Measurements from ENCODE around the gene MROH2A.

Gene MROH2A

DNA sequence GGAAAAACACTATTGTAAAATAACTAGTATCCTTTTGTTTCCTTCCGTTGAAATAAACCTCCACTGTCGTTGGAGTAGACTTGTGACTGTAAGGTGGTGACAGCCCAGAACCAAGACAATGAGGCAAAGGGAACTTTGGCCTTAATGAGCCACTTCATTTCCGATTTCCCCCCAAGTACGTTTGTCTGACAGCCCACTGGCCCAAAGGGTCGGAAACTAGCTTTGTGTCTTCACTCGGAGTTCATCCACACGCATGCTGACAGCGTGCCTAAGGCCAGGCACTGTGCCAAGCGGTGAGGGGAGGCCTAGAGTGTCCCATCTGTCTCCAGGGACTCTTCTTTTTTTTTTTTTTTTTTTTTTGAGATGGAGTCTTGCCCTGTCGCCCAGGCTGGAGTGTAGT lies 55.2 kb downstream of the MROH2A start:
- no peak for DNase-seq (ENCODE audit: low read depth in 2 of 2, low spot score in 1 of 2)

DNA sequence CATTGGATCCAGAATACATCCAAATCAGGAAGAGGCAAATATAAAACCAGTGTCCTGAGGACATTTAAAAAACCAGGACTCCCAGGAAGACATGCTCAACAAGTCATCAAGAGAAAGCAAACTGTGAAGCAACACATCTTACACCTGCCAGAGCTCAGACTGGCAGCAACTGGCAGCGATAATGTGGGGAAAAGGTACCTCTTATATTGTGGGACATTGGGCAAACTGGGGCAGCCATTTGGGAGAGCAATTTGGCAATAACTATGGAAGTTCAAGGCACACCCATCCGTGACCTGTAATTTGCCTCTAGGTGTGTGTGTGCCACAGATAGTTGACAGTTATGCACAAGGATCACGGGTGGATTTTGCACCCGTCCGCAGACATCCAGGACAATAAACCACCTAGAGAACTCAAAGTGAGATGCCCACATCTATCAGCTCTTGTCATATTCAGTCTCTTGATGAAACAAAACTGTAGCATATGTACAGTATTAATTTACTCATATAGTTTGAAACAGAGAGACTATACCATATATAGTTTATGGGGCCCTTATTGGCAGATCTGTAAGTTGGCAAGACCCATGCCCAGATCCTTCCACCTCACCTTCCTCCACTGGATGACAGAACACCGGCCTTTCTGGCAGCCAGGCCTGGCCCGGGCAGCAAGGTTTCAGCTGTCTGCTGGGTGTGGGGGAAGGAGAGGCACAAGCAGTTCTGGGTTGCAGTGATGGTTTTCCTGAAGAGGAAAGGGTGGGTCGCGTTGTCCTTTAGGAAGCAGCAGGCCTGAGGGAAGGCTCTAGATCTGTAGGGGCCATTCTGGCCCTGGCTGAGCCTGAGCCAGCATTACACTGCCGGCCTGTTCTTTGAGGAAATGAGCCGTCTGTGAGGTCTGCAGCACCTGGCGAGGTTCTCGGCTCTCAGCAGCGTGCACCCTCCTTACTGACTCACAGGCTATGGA lies 57.4 kb downstream of the MROH2A start:
- DNase-seq (ENCODE audit: low read depth in 2 of 2, low spot score in 1 of 2), result no peak

DNA sequence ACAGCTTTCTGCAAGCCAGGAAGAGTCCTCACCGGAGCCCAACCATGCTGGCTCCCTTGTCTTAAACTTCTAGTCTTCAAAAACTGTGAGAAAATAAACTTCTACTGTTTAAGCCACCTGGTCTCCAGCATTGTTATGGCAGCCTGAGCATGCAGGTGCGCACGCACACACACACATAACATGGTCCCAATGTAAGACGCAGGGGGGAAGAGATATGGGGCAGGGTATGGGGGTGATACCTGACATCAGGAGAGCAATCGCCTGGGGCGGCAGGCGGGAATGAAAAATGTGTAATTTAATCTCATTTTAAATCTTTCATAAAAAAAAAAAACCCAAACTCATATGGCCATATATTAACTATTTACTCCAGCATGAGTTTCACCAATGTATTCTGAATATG lies 58.2 kb downstream of the MROH2A start:
- DNase-seq (ENCODE audit: low read depth in 2 of 2, low spot score in 1 of 2), result no peak

DNA sequence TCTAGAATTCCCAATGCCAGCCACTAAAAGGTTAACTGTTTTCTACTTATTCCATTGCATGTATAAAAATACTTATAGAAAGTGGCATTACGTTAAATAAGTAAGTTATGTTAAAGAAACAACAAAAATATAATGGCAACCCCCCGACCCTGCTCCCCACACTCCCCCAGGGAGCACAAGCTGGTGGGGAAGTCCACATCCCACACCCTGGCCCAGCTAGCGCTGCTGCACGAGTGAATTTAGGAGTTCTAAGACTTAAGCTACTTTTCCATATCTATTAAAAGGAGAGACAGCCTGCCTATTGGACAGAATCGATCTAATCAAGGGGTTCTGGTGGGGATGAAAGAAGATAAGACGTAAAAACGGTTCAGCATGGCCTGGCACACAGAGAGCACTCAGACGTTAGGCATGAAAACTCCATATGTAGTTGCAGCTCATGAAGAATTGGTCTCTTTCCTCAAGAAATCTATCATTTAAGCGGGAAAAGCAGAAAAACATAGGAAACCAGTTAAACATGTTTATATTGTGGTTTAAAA lies 59.6 kb downstream of the MROH2A start:
- no peak for DNase-seq (ENCODE audit: low read depth in 2 of 2, low spot score in 1 of 2)

DNA sequence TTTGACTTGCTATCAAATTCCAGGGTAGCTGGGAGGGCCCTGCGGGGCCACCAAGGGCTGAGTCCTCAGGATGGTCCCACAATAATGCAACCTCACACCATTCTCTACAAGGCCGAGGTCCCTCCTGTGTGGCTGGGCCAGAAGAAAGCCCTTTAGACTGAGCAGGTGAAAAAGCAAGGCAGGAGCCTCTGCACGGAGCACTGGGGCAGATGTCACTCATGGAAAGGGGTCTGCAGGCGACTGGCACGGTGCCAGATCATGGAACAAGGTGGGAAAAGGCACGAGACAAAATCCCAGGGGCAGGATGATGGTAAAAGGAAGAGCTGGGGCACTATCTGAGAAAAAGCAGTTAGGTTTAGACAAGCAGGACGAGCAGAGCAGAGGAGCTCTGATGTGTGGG lies 60.1 kb downstream of the MROH2A start:
- no peak for DNase-seq (ENCODE audit: low read depth in 2 of 2, low spot score in 1 of 2)

DNA sequence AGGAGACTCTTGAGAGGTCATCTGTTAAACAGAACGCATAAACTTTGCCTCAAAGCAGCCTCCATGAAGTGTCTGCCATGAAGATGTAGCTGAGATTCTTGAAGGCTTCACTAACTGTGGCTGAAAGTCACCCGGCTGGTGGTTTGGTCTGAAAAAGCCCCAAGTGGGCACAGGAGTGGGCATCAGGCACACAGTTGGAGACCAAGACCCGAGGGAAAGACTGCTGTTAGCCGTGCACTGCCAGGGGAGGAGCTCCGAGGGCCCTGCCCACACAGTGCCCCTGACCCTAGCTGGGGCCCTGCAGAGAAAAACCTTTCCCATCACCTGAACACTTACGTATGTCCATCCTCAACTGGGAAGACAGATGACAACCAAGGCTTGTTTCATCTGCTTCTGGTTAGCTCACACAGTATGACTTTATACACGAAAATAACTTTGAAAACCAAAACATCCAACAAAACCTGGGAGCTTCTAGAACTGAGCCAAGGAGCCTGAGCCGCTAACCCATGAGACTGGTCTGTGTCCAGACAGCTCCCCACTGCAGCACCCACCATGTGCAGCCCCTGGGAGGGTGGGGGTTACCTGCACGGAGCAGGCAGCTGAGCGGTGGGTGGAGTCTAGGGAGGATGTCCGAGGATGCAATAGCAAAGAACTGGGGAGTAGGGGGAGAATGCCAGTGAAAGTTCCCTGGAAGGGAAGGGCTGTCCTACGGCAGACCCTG lies 60.8 kb downstream of the MROH2A start:
- DNase-seq (ENCODE audit: low read depth in 2 of 2, low spot score in 1 of 2), result no peak

DNA sequence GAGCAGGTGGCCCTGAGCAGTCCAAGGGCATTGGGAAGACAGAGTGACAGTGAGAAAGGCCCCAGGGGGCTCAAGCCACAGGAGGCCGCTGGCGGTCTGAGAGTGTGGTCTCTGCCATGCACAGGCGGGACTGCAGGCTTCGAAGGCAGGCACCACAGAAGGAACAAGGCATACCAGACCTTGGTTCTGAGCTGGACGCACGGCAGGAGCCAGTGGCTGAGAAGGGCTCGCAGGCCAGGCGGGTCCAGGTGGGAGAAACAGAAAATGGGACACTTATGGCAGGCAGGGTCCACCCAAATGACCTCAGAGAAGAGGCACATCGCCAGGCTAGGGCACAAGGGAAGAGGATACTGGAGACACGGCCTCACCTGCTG lies 61.3 kb downstream of the MROH2A start:
- DNase-seq (ENCODE audit: low read depth in 2 of 2, low spot score in 1 of 2), result no peak

DNA sequence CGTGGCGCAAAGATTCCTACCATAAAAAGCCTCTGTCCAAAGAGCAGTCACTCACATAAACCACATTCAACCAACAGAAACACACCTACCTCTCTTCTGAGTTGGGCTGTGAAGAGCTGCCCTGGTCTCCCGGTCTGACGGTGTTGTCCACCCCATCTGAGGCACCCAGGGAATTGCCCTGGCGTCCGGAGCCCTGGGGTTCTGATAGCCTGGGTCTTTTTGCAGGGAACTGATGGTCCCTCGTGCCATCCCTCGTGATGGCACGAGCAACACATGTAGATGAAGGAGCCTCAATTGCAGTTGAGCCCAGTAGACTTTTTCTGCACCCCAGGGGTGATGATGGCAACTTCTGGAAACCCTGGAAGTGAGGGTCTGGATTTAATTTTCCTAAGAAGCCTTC lies 62.4 kb downstream of the MROH2A start:
- no peak for DNase-seq (ENCODE audit: low read depth in 2 of 2, low spot score in 1 of 2)

DNA sequence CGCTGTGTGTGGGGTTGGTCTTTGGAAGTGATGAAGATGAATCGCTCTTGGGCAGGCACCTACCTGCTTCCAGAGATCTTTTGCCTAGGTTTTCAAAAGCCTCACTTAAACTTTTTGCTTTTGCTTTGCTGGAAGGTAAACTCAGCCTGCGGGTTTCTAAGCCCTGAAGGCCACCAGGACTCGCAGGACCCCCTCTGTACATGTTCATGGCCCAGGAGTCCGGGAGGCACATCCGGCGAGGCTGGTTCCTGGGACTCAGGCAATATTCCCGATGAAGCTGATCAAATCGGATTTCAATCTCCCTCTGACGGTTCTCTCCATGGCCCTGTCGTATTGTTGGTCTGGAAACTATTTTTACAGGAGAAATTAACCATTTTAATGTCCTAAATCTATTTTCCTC lies 63.1 kb downstream of the MROH2A start:
- DNase-seq (ENCODE audit: low read depth in 2 of 2, low spot score in 1 of 2), result no peak

DNA sequence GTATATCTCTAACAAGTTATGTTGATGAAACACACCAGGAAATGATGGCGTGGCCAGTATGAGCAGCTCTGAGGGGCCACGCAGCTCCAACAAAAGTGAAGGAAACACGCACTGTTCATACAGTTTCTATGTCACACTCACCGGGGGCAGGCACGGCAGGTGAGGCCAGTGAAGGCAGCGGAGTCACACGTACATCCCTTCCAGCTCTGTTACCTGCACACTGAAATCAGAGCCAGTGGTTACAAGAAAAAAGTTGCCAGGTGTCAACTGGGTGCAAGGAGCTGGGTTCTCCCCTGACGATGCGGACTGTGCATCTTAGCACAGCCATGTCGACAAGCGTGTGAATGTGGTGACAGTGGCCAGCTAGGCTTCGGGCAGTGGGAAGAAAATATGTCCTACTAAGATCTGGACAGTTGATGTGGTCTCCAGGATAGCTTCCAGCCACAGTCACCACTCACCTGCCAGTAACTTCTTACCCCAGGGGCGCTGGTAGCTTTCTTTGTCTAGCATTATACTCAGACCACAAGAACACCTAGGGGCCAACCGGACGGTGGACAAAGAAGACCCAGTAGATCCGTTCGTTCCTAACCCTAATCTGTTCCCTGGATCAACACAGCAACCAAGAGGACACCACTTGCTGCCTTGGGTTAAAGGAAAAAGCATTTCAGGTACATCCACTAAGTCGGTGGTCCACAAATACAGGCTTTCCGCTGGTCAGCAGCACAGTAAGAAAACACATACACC lies 66.1 kb downstream of the MROH2A start:
- DNase-seq (ENCODE audit: low read depth in 2 of 2, low spot score in 1 of 2), result no peak

DNA sequence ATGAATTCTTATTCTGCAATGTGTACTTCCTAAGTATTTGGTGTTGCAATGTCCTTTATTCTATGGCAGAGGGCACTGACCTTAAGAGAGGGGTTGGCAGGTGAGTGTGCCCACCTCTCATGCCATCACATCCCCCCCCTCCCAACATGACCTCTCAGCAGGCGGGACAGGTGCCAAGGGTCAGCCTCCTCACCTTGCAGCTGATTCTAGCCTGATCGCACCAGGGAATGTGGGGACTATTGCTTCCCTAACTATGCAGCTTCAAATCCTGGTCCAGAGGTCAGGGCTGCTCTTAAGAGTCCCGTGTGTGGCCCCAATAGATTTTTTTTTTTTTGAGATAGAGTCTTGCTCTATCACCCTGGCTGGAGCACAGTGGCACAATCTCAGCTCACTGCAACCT lies 66.7 kb downstream of the MROH2A start:
- no peak for DNase-seq (ENCODE audit: low read depth in 2 of 2, low spot score in 1 of 2)

DNA sequence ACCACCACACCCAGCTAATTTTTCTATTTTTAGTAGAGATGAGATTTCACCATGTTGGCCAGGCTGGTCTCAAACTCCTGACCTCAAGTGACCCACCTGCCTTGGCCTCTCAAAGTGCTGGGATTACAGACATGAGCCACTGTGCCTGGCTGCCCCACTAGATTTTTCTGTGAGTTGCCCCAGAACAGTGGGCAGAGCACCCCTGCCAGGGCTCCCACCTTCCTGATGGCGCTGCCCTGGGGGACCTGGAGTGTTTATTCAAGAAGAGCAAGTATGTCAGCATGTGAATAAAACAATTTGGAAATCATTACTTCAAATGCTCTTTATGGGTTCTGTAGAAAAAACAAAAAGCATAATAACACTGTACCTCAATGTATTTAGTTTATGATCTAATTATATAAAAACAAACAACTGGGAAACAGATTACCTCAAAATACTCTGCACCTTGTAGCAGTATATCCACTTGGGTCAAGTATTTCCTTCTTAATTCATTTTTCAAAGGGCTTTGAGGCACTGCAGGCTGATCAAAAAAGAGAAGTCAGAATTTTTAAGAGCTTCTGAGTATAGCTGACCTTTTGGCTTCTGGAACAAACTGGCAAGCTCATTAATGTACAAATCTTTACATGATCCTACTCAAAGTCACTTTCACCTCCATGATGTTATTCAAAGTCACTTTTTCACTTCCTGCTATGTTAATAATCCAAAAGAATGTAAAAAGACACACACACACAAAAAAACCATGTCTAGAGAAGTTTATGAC lies 67.4 kb downstream of the MROH2A start:
- DNase-seq (ENCODE audit: low read depth in 2 of 2, low spot score in 1 of 2), result no peak

DNA sequence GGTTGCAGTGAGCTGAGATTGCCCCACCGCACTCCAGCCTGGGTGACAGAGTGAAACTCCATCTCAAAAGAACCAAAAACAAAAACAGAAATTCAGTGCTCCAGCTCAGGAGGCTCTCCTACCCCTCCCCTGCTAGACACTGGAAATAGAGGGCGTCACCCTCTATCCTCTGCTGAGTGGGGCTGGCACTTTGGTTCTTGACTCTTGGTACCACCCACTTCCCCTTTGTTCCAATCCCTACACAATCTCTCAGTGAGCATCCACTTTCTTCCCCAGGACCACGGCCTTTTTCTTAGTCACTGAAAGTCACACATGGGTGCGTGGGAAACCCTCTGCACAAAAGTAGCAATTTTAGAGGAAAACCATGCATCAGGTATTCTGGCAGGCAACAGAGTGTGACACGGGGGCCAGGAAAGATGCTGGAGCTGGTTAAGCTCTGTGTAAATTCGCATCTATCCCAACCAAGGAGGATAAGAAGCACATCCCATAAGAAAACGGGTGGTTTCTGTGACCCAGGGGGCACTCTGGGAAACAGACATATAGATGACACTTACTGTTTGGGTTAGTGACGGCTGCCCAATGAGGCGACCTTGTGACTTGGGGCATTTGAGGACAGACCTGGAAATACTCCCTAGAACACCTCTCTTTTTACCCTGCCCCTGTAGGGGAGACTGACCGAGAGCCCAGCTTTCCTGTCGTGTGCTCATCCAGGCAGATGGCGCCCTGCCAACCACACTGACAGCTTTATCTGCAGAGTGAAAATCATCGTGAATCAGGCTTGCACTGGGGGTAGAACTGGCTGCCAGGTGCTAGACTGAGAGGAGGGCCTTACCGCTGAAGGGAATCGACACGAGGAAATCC lies 68.5 kb downstream of the MROH2A start:
- no peak for DNase-seq (ENCODE audit: low read depth in 2 of 2, low spot score in 1 of 2)

DNA sequence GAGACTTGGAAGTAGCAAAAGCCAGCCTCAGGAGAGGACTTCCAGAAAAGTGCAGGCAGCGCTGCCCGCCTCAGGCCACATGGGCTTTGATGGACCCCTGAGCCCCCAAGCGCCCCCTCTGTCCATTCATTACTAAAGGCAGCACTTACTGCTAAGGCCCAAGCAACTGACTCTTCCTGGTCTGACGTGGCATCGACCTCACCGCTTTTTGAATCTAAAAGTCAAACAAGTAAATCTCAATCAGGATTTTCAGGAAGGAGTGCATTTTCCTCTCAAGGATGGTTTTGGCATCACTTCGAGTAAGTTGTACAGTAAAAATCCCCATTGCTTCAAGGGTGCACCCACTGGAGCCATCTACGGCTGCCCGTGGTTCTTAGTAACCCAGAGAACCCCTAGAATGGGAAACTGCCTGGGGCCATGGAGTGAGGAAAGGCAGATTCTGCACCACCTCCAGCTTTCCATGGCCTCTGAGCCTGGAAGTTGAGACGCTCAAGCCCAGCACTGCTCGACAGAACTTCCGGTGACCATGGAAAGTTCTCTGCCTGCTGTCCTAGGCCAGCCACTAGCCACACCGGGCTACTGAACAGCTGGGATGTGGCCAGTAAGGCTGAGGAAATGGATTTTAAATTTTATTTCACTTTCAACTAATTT lies 69.2 kb downstream of the MROH2A start:
- DNase-seq (ENCODE audit: low read depth in 2 of 2, low spot score in 1 of 2), result no peak

DNA sequence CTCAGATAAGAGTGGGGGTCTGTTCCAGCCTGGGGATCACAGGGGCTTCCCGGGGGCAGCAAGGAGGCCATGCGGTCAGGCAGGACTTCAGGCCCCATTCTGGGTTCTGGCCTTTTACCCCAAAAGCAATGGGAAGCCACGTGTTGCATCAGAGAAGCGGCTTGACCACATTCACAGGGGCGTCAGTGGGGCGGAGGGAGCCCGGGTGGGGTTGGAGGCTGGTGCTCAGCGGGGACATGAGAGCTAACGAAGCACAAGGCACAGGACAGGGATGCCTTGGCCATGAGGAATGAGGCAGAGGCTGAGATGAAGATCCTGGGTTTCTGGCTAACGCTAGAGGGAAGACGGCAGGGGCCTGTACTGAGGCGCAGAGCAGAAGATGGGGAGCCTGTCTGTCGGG lies 70.1 kb downstream of the MROH2A start:
- DNase-seq (ENCODE audit: low read depth in 2 of 2, low spot score in 1 of 2), result no peak

DNA sequence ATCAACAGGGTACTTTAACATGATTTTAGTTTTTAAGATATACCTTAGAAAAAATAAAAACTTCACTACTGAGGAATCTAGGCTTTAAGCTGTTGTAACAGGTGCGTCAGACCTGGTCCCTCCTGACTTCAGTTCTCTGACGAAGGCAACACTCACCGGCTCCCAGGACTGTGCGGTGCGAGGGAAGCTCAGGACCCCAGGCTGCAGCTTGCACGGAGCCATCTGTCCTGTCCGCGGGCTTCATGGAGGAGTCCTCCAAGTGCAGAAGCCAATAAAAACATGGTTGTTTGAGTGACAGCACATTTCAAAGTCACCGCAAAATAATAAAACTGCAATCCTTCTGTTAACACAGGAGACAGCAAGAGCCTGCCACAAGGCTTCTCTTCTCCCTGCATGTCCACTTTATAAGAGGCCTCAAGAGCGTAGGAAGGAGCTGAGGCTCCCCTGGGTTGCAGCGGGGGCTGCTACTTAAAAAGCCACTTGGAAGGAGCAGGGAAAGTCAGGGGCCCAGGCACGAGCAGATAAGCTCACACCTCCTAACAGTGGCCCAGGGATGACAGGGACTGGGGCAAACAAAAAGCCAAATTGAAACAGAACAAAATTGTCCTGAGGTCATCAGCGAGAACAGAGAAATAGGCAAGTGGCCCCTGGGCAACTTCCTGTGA lies 71.6 kb downstream of the MROH2A start:
- DNase-seq (ENCODE audit: low read depth in 2 of 2, low spot score in 1 of 2), result no peak

DNA sequence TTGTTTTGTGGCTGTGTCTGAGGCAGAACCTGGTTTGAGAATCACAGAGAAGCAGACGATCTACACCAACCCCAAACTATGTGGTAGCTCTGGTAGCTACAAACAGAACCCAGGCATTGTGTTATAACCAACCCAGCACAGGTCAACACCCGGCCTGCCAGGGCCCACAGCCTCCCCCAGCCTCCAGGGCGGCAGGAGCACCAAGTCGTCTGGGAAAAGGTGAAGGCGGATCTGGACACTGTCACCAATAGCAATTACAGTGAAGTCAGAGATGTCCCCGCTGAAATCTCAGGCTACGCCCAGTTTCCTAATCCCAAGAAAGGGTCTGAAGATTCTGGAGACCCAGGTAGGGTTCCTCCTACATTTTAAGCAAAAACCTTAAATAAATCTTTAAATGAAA lies 72.6 kb downstream of the MROH2A start:
- DNase-seq (ENCODE audit: low read depth in 2 of 2, low spot score in 1 of 2), result no peak

DNA sequence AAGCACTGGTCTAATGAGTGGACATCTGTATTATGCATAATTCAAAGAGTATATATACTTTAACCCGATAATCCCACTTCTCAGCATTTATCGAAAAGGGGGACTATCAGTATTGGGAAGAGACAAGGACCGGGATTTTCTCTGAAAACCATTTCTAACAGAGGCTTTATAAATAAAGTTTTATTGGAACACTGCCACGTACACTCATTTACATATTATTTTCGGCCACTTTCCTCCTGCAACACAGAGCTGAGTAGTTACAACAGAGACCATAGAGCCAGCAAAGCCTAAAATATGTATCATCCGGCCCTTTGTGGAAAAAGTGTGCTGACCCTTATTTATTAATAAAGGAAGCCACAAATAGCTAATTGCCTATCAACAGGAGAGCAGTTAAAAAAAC lies 73.0 kb downstream of the MROH2A start:
- no peak for DNase-seq (ENCODE audit: low read depth in 2 of 2, low spot score in 1 of 2)

DNA sequence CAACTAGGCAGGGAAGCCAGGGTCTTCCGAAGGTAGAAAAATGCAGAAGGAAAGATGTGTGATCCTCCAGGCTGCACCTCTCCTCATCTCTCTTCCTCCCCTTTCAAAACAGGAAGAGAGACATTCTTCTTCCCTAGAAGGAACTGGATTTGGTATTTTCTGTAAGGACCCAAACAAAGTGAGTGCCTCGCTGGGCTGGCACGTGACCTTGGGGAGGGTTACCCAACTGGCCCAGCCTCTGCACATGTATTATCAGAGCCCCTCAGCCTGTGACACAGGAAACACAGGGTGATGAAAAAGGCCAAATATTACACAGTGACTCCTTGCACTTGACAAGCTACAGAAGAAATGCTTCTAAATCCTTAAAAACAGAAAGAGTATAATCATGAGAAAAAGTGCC lies 73.9 kb downstream of the MROH2A start:
- no peak for DNase-seq (ENCODE audit: low read depth in 2 of 2, low spot score in 1 of 2)

Measured in stimulated activated CD8-positive, alpha-beta memory T cell treated with anti-CD3 and anti-CD28 coated beads, Interleukin-4, amount 100 ng/mL, for 1 hour (primary cell).